IPS-18a (cell line): ENCODE measurements around the gene CCDC102A.

Experiments
- H3K27ac ChIP-seq: one replicate; pipeline ENCODE4 v1.5.1; 2013; ENCODE audit warnings: low read length
- H3K27me3 ChIP-seq: one replicate; pipeline ENCODE4 v1.6.1; 2013; ENCODE audit warnings: mild to moderate bottlenecking, low read length; ENCODE audit not compliant: control insufficient read depth, insufficient read depth
- H3K36me3 ChIP-seq: one replicate; pipeline ENCODE4 v1.6.1; 2013; ENCODE audit warnings: low read depth, low read length; ENCODE audit not compliant: control insufficient read depth
- H3K4me1 ChIP-seq: one replicate; pipeline ENCODE4 v1.6.1; 2013; ENCODE audit warnings: low read depth, low read length; ENCODE audit not compliant: control insufficient read depth
- H3K4me3 ChIP-seq: one replicate; pipeline ENCODE4 v1.5.1; 2013; ENCODE audit warnings: low read length
- H3K9ac ChIP-seq: one replicate; pipeline ENCODE4 v1.6.1; 2013; ENCODE audit warnings: mild to moderate bottlenecking, low read length, moderate library complexity
- H3K9me3 ChIP-seq: one replicate; pipeline ENCODE4 v1.6.1; 2013; ENCODE audit warnings: low read depth, low read length; ENCODE audit not compliant: control insufficient read depth

CCDC102A gene

DNA sequence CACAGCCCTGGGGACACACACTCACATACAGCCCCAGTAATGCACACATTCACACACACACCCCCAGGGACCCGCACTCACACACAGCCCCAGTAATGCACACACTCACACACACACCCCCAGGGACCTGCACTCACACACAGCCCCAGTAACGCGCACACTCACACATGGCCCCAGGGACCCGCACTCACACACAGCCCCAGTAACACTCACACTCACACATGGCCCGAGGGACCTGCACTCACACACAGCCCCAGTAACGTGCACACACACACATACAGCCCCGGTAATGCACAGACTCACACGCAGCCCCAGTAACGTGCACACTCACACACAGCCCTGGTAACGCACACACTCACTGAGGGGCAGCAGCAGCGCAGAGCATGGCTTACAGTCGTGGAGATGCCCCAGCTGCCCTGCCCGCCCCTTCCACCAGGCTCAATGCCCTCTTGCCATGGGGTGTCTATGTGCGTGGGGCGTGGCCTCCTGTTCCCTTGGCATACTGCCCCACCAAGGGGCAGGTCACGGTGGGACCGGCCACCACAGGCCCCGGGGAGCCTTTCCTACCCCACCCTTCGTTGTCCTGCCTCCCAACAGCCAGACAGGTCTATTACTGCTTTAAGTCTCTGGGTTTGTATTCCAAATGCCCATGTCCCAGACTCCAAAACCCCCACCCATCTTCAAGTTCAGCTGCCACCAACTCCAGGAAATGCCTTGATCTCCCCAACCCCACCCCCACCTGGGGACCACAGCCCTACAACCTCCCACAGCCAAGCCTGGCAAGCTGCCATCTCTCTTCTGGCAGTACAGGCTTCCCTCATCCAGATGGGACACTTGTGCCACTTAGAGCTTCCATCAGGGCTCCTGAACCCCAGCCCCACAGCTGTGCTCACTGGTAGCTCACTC lies 2.7 kb downstream of the CCDC102A start:
- peaks cover 33% of the 10 kb centered on the region for H3K27me3 ChIP-seq
- H3K4me3 ChIP-seq: no peak overlapping the region
- H3K9ac ChIP-seq: no peak overlapping the region
- H3K9me3 ChIP-seq: no peaks in the 10 kb centered on the region
- H3K4me1 ChIP-seq: peaks cover 33% of the 10 kb centered on the region
- H3K27ac ChIP-seq: no peak overlapping the region
- no peaks in the 10 kb centered on the region for H3K36me3 ChIP-seq

DNA sequence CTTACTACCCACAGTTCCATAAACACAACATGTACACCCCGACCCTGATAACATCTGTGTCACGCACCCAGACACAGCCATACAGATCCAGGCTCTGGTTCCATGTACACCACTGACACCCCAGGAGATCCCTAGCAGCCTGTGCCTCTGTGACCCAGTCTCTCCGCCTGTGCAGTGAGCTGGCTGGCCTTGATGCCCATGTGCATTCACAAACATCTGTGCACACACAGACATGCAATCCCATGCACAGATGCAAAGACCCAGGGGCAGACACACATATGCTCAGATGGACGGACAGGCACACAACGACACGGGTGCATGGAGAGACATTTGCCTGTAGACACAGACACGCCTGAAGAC lies 4.1 kb downstream of the CCDC102A start:
- Histone ChIP-seq H3K4me3 (no peak overlapping the region), H3K36me3 (no peaks in the 10 kb centered on the region), H3K9ac (no peak overlapping the region), H3K9me3 (no peaks in the 10 kb centered on the region), H3K27me3 (peaks cover 21% of the 10 kb centered on the region), H3K4me1 (peaks cover 31% of the 10 kb centered on the region), H3K27ac (no peak overlapping the region)

- Histone ChIP-seq H3K27me3 (peaks cover 21% of the 10 kb centered on the region), H3K9me3 (no peaks in the 10 kb centered on the region), H3K4me3 (no peak overlapping the region), H3K27ac (no peak overlapping the region), H3K9ac (no peak overlapping the region), H3K36me3 (no peaks in the 10 kb centered on the region), H3K4me1 (peaks cover 29% of the 10 kb centered on the region)
Measured at GRCh38 chr16:57531635-57532265, 4.6 kb downstream of the CCDC102A start.

GRCh38 chr16:57531253-57531575 lies 5.2 kb downstream of the CCDC102A start:
- Histone ChIP-seq H3K36me3 (no peaks in the 10 kb centered on the region), H3K9ac (no peak overlapping the region), H3K9me3 (no peaks in the 10 kb centered on the region), H3K4me1 (peaks cover 29% of the 10 kb centered on the region), H3K27ac (no peak overlapping the region), H3K27me3 (peaks cover 21% of the 10 kb centered on the region), H3K4me3 (no peak overlapping the region)

- Histone ChIP-seq H3K27ac (no peak overlapping the region), H3K9me3 (no peaks in the 10 kb centered on the region), H3K27me3 (peaks cover 21% of the 10 kb centered on the region), H3K36me3 (no peaks in the 10 kb centered on the region), H3K9ac (no peak overlapping the region), H3K4me1 (peaks cover 29% of the 10 kb centered on the region), H3K4me3 (no peak overlapping the region)
Measured at GRCh38 chr16:57530522-57531252, 5.7 kb downstream of the CCDC102A start.

DNA sequence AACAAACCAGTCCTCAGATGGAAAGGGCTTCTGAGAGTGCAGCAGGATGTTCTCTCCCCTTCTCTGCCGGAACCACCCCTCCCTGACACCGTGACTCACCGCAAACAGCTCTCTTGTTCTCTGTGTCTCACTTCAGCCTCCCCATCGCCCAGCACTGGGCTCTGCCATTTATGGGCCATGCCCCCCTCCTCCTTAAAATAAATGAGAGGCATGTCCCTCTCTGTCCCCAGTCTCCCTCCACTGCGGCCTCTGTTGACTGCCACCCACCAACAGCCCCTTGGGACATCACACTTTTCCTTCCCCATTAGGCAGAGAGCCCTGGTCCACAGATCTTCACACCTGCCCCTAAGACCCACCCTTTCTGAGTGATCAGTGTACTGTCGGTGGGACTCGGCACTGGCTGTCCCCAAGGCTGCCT lies 6.3 kb downstream of the CCDC102A start:
- peaks cover 29% of the 10 kb centered on the region for H3K4me1 ChIP-seq
- H3K9me3 ChIP-seq: no peaks in the 10 kb centered on the region
- no peak overlapping the region for H3K4me3 ChIP-seq
- H3K9ac ChIP-seq: no peak overlapping the region
- H3K27me3 ChIP-seq: peaks cover 21% of the 10 kb centered on the region
- no peaks in the 10 kb centered on the region for H3K36me3 ChIP-seq
- H3K27ac ChIP-seq: no peak overlapping the region

GRCh38 chr16:57529391-57530103 lies 6.8 kb downstream of the CCDC102A start:
- no peak overlapping the region for H3K9ac ChIP-seq
- no peak overlapping the region for H3K27ac ChIP-seq
- H3K4me1 ChIP-seq: peaks cover 29% of the 10 kb centered on the region
- peak overlapping the region; percentile 48 for H3K4me3 ChIP-seq
- no peaks in the 10 kb centered on the region for H3K9me3 ChIP-seq
- peaks cover 21% of the 10 kb centered on the region for H3K27me3 ChIP-seq
- no peaks in the 10 kb centered on the region for H3K36me3 ChIP-seq

DNA sequence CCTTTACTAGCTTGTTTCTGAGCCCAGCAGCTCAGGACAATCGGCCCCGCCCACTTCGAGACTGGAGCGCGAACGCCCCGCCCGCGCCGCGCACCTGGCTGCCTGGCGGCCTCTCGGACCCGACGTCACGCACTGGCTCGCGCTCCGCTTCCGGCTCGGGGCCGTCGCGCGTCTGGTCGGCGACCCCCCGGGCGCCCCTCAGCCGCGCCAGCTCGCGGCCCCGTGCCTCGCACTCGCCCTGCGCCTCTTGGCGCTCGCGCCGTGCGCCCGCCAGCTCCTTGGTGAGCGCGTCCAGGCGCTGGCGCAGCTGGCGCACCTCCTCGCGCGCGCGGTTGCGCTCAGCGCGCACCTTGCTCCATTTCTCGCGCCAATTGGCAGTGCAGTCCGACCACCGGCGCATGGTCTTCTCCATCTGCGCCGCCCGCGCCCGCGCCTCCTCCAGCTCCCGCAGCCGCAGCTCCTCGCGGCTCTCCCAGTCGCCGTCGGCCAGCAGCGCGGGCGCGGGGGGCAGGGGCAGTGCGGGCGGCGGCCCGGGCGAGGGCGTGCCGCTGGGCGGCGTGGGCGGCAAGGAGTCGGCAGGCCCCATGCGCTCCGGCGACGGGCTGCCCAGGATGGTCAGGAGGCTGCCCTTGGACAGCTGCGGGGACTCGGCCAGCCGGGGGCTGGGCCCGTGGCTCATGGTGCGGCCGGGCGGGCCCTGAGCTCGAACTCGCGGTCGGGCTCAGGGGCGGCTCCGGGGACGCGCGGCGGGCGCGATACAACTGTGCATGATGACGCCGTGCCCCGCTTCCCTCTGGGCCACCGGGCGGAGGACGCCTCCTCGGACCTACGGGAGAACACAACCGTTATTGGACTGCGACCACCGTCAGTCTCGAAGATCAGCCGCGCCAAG lies 7.6 kb downstream of the CCDC102A start:
- Histone ChIP-seq H3K36me3 (no peaks in the 10 kb centered on the region), H3K9me3 (no peaks in the 10 kb centered on the region), H3K9ac (no peak overlapping the region), H3K4me3 (peak overlapping the region; percentile 48), H3K4me1 (peaks cover 29% of the 10 kb centered on the region), H3K27me3 (peaks cover 21% of the 10 kb centered on the region), H3K27ac (no peak overlapping the region)

GRCh38 chr16:57527610-57528360 lies 8.6 kb downstream of the CCDC102A start:
- Histone ChIP-seq H3K9me3 (no peaks in the 10 kb centered on the region), H3K27me3 (peaks cover 21% of the 10 kb centered on the region), H3K36me3 (no peaks in the 10 kb centered on the region), H3K4me3 (peak overlapping the region; percentile 48), H3K27ac (no peak overlapping the region), H3K4me1 (peaks cover 23% of the 10 kb centered on the region), H3K9ac (peak overlapping the region; percentile 16)

GRCh38 chr16:57527027-57527426 lies 9.3 kb downstream of the CCDC102A start:
- H3K36me3 ChIP-seq: no peaks in the 10 kb centered on the region
- H3K4me1 ChIP-seq: peaks cover 15% of the 10 kb centered on the region
- H3K9ac ChIP-seq: no peak overlapping the region
- H3K27me3 ChIP-seq: peaks cover 21% of the 10 kb centered on the region
- H3K4me3 ChIP-seq: no peak overlapping the region
- H3K27ac ChIP-seq: no peak overlapping the region
- no peaks in the 10 kb centered on the region for H3K9me3 ChIP-seq
